ENCODE results near the gene DNAJC27. TPM values are rescaled to one million over a fixed set of nuclear protein-coding genes. Genes with fewer than 3 reads are reported as not detected.

The DNAJC27 gene
- total and polyA plus RNA-seq, 4 donors, result 1.7 to 13.9 (median 4.6) TPM

DNA sequence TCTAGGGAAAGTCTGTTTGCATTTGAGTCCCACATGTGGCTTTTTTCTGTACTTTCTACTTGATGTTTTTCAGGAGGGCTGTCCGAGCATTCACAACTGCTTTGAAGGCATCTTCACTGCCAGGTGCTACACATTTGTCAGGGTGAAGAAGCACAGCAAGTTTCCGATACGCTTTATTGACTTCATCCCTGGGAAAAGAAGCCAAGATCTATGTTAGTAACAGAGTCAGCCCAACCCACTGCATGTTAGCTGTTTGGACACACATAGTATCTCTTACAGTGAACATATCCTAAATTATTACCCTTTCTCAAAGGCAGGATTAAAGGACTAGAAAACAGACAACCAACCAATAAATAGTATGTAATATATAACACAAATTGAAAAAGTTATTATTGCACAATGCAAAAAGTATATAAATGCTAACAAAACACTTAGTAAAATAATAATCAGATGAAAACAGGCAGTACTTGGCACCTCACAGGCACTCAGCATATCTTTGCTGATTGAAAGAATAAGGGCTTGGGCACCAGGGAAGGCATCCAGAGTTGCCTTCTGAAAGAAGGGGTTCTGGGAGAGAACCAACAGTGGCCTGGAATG is 24.1 kb downstream of the DNAJC27 start:
- Histone ChIP-seq H3K9ac (ENCODE audit: insufficient read depth in 1 of 2, low read length in 2 of 2) (no peak overlapping the region), H3K4me3 (no peak overlapping the region), H3K27me3 (ENCODE audit: control insufficient read depth in 3 of 3, insufficient read depth in 3 of 3, low read length in 2 of 3) (no peaks in the 10 kb centered on the region), H3K36me3 (ENCODE audit: control insufficient read depth in 4 of 4, insufficient read depth in 4 of 4, low read length in 4 of 4) (peaks cover 16 to 29% (median 19%) of the 10 kb centered on the region in 4 donors), H3K27ac (ENCODE audit: low read depth in 1 of 2, low read length in 1 of 2) (no peak overlapping the region), H3K9me3 (ENCODE audit: control insufficient read depth in 4 of 4, insufficient read depth in 3 of 4, low read length in 3 of 4) (no peaks in the 10 kb centered on the region), H3K4me1 (ENCODE audit: control insufficient read depth in 5 of 5, insufficient read depth in 5 of 5, low read length in 5 of 5) (no peaks in the 10 kb centered on the region)
- ATAC-seq (ENCODE audit: insufficient read depth, low FRiP score), result no peak
- 95 to 99% methylated on average over 3 of the region's 3 CpGs for WGBS, 2 donors
- no peak for DNase-seq
- TF ChIP-seq, protein P1, sequence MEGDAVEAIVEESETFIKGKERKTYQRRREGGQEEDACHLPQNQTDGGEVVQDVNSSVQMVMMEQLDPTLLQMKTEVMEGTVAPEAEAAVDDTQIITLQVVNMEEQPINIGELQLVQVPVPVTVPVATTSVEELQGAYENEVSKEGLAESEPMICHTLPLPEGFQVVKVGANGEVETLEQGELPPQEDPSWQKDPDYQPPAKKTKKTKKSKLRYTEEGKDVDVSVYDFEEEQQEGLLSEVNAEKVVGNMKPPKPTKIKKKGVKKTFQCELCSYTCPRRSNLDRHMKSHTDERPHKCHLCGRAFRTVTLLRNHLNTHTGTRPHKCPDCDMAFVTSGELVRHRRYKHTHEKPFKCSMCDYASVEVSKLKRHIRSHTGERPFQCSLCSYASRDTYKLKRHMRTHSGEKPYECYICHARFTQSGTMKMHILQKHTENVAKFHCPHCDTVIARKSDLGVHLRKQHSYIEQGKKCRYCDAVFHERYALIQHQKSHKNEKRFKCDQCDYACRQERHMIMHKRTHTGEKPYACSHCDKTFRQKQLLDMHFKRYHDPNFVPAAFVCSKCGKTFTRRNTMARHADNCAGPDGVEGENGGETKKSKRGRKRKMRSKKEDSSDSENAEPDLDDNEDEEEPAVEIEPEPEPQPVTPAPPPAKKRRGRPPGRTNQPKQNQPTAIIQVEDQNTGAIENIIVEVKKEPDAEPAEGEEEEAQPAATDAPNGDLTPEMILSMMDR (IDR thresholded peaks at IDR 0.05; ENCODE audit: control extremely low read depth, extremely low read depth), result no peak

DNA sequence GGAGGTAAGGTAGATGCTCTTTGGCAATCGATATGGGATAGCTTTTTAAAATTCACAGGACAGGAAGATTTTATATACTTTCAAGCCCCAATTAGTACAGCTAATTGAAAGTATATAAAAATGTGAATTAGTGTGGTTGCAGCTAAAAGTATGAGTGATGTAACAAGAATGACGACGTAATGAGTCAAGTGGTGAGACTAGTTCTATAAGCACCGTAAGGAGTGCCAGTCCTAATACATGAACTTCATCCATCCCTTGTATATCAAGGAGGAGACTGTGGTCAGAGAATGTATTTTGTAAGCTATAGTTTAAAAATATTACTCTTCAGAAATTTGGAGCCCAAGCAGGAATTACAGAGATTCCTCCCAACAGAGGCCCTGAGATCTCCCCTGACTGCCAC is 25.8 kb downstream of the DNAJC27 start:
- WGBS, 2 donors, result 90 to 91% methylated on average over 4 of the region's 4 CpGs
- ATAC-seq (ENCODE audit: insufficient read depth, low FRiP score), result no peak
- peaks cover 14 to 21% (median 16%) of the 10 kb centered on the region in 4 donors for H3K36me3 ChIP-seq (ENCODE audit: control insufficient read depth in 4 of 4, insufficient read depth in 4 of 4, low read length in 4 of 4)

DNA sequence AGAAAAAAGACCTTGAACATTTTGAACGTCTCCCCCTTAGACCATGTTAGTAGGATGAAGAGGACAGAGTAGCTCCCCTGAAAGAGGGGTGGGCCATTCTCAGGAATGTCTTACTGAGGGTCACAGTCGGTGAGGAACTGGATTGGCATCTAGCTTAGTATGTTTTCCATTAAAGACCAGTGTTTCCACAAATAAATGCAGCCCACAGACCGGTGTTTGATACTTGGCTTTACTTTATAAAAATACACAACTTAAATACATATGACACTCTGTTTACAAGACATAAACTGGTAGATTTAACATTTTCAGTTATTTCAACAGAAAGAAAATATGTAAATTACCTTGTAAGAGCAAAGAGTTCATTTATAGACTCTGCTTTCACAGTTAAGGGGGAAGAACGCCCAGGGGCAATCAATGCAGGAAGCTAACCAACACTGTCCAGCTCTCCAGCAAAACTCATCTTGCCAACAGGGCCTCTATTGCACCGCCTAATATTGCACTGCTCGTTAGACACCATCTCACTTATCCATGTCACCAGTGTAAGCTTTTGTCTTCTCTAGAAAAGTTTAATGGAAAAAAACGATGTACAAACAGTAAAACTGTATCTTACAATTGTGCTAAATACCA is 28.2 kb downstream of the DNAJC27 start:
- Histone ChIP-seq H3K36me3 (ENCODE audit: control insufficient read depth in 4 of 4, insufficient read depth in 4 of 4, low read length in 4 of 4) (peaks cover 13 to 19% (median 15%) of the 10 kb centered on the region in 4 donors), H3K4me3 (no peak overlapping the region), H3K9me3 (ENCODE audit: control insufficient read depth in 4 of 4, insufficient read depth in 3 of 4, low read length in 3 of 4) (no peaks in the 10 kb centered on the region), H3K27ac (ENCODE audit: low read depth in 1 of 2, low read length in 1 of 2) (no peak overlapping the region), H3K4me1 (ENCODE audit: control insufficient read depth in 5 of 5, insufficient read depth in 5 of 5, low read length in 5 of 5) (no peaks in the 10 kb centered on the region), H3K27me3 (ENCODE audit: control insufficient read depth in 3 of 3, insufficient read depth in 3 of 3, low read length in 2 of 3) (no peaks in the 10 kb centered on the region), H3K9ac (ENCODE audit: insufficient read depth in 1 of 2, low read length in 2 of 2) (no peak overlapping the region)
- DNase-seq, result no peak
- no peak for ATAC-seq (ENCODE audit: insufficient read depth, low FRiP score)
- WGBS, 2 donors, result 88 to 94% methylated on average over 7 of the region's 7 CpGs
- TF ChIP-seq, protein P1 (IDR thresholded peaks at IDR 0.05; ENCODE audit: control extremely low read depth, extremely low read depth), result no peak

More for the DNA sequence above, 25.8 kb downstream of the DNAJC27 start:
- no peak overlapping the region for H3K4me3 ChIP-seq
- TF ChIP-seq, protein P1 (IDR thresholded peaks at IDR 0.05; ENCODE audit: control extremely low read depth, extremely low read depth), result no peak
- no peak overlapping the region for H3K9ac ChIP-seq (ENCODE audit: insufficient read depth in 1 of 2, low read length in 2 of 2)
- H3K9me3 ChIP-seq (ENCODE audit: control insufficient read depth in 4 of 4, insufficient read depth in 3 of 4, low read length in 3 of 4), result no peaks in the 10 kb centered on the region
- no peak for DNase-seq
- H3K27ac ChIP-seq (ENCODE audit: low read depth in 1 of 2, low read length in 1 of 2), result no peak overlapping the region
- H3K4me1 ChIP-seq (ENCODE audit: control insufficient read depth in 5 of 5, insufficient read depth in 5 of 5, low read length in 5 of 5), result no peaks in the 10 kb centered on the region
- H3K27me3 ChIP-seq (ENCODE audit: control insufficient read depth in 3 of 3, insufficient read depth in 3 of 3, low read length in 2 of 3), result no peaks in the 10 kb centered on the region

Measured in lung (tissue), 12 donors.